K562 (cell line): ENCODE results near the gene PALLD. TPM values are rescaled to one million over a fixed set of nuclear protein-coding genes. Genes with fewer than 3 reads are reported as not detected.

Source experiments
- ATAC-seq: fragments of 200-7000 bp; cut with Tn5 transposase; 3 replicates; pipeline ENCODE4 v1.9.1; 2020; ENCODE audit warnings: moderate library complexity
- BruUV-seq: library from RNA; stranded (reverse); fragments of 400-500 nt; replicated peaks from 2 replicates; lab custom pipeline; 2021; lab: Mats Ljungman, UMichigan
- CTCF ChIA-PET: fragments of 300-600 bp; formaldehyde crosslinking; extraction: SDS; loops from one replicate; lab custom pipeline; 2021; ENCODE audit warnings: low intra/inter-chr PET ratio; lab: Yijun Ruan, JAX
- POLR2A ChIA-PET: fragments of 300-600, 350-650 bp; sonication (Branson Sonifier 250); formaldehyde crosslinking; extraction: SDS; loops from one replicate; lab custom pipeline; 2021; ENCODE audit warnings: antibody characterized with exemption, inconsistent platforms; lab: Yijun Ruan, JAX
- DNase-seq, 4 experiments: peaks; one replicate each; pipeline versions ENCODE4 v3.0.0 to v3.0.0-alpha.2; 2011 to 2018; ENCODE audit warnings: low spot score in 3 of 4, mixed read lengths in 3 of 4; ENCODE audit errors: extremely low read depth in 1 of 4
- FAIRE-seq: peaks from 2 replicates; lab custom pipeline; 2011; peaks lifted over from hg19 to GRCh38; lab: Jason Lieb, UNC
- H2AFZ ChIP-seq: 2 replicates; pipeline ENCODE4 v1.6.0; 2011; ENCODE audit warnings: low read depth, low read length, control low read depth, inconsistent platforms
- H3K27ac ChIP-seq: fragments of 200-600 bp; 3 replicates; pipeline ENCODE4 v1.8.0; 2011; ENCODE audit warnings: low read depth, mild to moderate bottlenecking, control low read depth, inconsistent platforms, low read length, moderate library complexity, mixed read lengths; ENCODE audit errors: extremely low read depth
- H3K27me3 ChIP-seq, 2 experiments: fragments of 300-600 bp in 1 of 2; 2 replicates in 1 of 2; 3 replicates in 1 of 2; pipeline versions ENCODE4 v1.6.0 to v1.8.0; 2011; ENCODE audit warnings: inconsistent platforms in 2 of 2, low read length in 2 of 2, mild to moderate bottlenecking in 1 of 2, mixed read lengths in 1 of 2, moderate library complexity in 1 of 2; ENCODE audit not compliant: control insufficient read depth in 2 of 2, insufficient read depth in 2 of 2
- H3K36me3 ChIP-seq: fragments of 300-600 bp; 3 replicates; pipeline ENCODE4 v1.8.0; 2011; ENCODE audit warnings: mild to moderate bottlenecking, low read length, inconsistent platforms; ENCODE audit not compliant: control insufficient read depth, insufficient read depth
- H3K4me1 ChIP-seq, 2 experiments: fragments of 200-600 bp in 1 of 2; replicated peaks in 1 of 2; 2 replicates in 1 of 2; 3 replicates in 1 of 2; pipeline versions ENCODE4 v1.5.1 to v1.8.0; 2011; ENCODE audit warnings: inconsistent platforms in 2 of 2, low read length in 2 of 2, mild to moderate bottlenecking in 1 of 2, mixed read lengths in 1 of 2, moderate library complexity in 1 of 2; ENCODE audit not compliant: control insufficient read depth in 2 of 2, insufficient read depth in 2 of 2
- H3K4me2 ChIP-seq: 2 replicates; pipeline ENCODE4 v1.6.1; 2011; ENCODE audit warnings: low read length, control low read depth, inconsistent platforms, mixed read lengths; ENCODE audit not compliant: insufficient read depth
- H3K4me3 ChIP-seq: fragments of 200-600 bp; sonication (generic), shearing (Covaris generic); 2 replicates; pipeline ENCODE4 v1.5.1; 2016; ENCODE audit warnings: control low read depth, inconsistent platforms
- H3K79me2 ChIP-seq: fragments of 200-600 bp; 3 replicates; pipeline ENCODE4 v1.8.0; 2011; ENCODE audit warnings: low read length, inconsistent platforms; ENCODE audit not compliant: control insufficient read depth, insufficient read depth
- H3K9ac ChIP-seq, 2 experiments: 2 replicates each; pipeline versions ENCODE4 v1.6.0 to v1.6.1; 2011; ENCODE audit warnings: low read depth in 2 of 2, low read length in 2 of 2, control low read depth in 1 of 2, inconsistent platforms in 1 of 2, mild to moderate bottlenecking in 1 of 2, mixed read lengths in 1 of 2; ENCODE audit not compliant: insufficient read depth in 1 of 2
- H3K9me1 ChIP-seq: one replicate; pipeline ENCODE4 v1.6.0; 2011; ENCODE audit warnings: inconsistent platforms, mild to moderate bottlenecking, low read length, moderate library complexity; ENCODE audit not compliant: control insufficient read depth, insufficient read depth
- H3K9me3 ChIP-seq: replicated peaks from 2 replicates; pipeline ENCODE4 v1.5.1; 2011; ENCODE audit warnings: low read depth, low read length, inconsistent platforms; ENCODE audit not compliant: control insufficient read depth, insufficient read depth
- H4K20me1 ChIP-seq: replicated peaks from 2 replicates; pipeline ENCODE4 v1.6.1; 2011; ENCODE audit warnings: low read length, inconsistent platforms, mixed read lengths; ENCODE audit not compliant: control insufficient read depth, insufficient read depth
- CHCHD3 ChIP-seq: fragments of 250-450 bp; sonication (Bioruptor Pico); IDR thresholded peaks from 2 replicates; pipeline ENCODE4 v2.1.2; 2022; ENCODE audit warnings: mild to moderate bottlenecking
- HDAC6 ChIP-seq: IDR thresholded peaks from 2 replicates; pipeline ENCODE4 v1.6.1; 2012; ENCODE audit warnings: low read depth, mild to moderate bottlenecking, control low read depth, inconsistent platforms, low read length, moderate library complexity
- MEIS2 ChIP-seq: fragments of 450-650 bp; IDR thresholded peaks from 2 replicates; pipeline ENCODE4 v1.6.1; 2014; ENCODE audit warnings: mild to moderate bottlenecking; ENCODE audit not compliant: partially characterized antibody
- NCOA2 ChIP-seq, 2 experiments: fragments of 450-650 bp; IDR thresholded peaks; 2 replicates each; pipeline ENCODE4 v1.6.1; 2018; ENCODE audit warnings: mild to moderate bottlenecking in 2 of 2, moderate library complexity in 1 of 2; ENCODE audit not compliant: partially characterized antibody in 2 of 2
- SOX6 ChIP-seq: fragments of 450-650 bp; IDR thresholded peaks from 2 replicates; pipeline ENCODE4 v1.6.1; 2014; ENCODE audit warnings: mild to moderate bottlenecking
- TSHZ1 ChIP-seq: fragments of 250-450 bp; sonication (Bioruptor Pico); IDR thresholded peaks from 2 replicates; pipeline ENCODE4 v1.4.0; 2020; ENCODE audit warnings: mild to moderate bottlenecking, moderate library complexity
- ZKSCAN1 ChIP-seq: fragments of 150-350 bp; IDR thresholded peaks from 2 replicates; pipeline ENCODE4 v1.6.1; 2016; ENCODE audit warnings: low read depth, low read length
- ZNF764 ChIP-seq: fragments of 250-450 bp; sonication (Bioruptor Pico); IDR thresholded peaks from 2 replicates; pipeline ENCODE4 v1.4.0; 2020; ENCODE audit warnings: low read depth, mild to moderate bottlenecking, moderate library complexity
- ZNF780A ChIP-seq: fragments of 250-450 bp; sonication (Bioruptor Pico); IDR thresholded peaks from 2 replicates; pipeline ENCODE4 v1.5.0; 2021; ENCODE audit warnings: mild to moderate bottlenecking
- WGBS: fragments of 100-300 bp; shearing (Covaris generic); methylation state at CpG from one replicate; pipeline ENCODE4 v1.1.6; 2016; ENCODE audit warnings: low coverage, mixed read lengths; ENCODE audit not compliant: insufficient coverage; ENCODE audit errors: missing lambda C conversion rate; 5-methylcytosine and 5-hydroxymethylcytosine counted together
- in situ Hi-C: fragments of 300-500 bp; cut with MboI; formaldehyde crosslinking; loops from 4 replicates; pipeline ENCODE4 v1.15.0; 2018; ENCODE audit warnings: inconsistent platforms, mixed read lengths
- intact Hi-C: fragments of 100-400 bp; cut with micrococcal nuclease; formaldehyde crosslinking; loops from 2 replicates; pipeline ENCODE4 v1.14.2; 2022
- polyA plus RNA-seq, 8 experiments: library from polyadenylated mRNA; depleted of rRNA in 4 of 8; stranded (reverse) in 5 of 8; unstranded in 3 of 8; fragments of >200 nt; fragmentation: Nextera tagmentation in 2 of 8; fragmentation: Illumina TruSeq in 1 of 8; extraction: Ambion mirVana in 2 of 8; extraction: Trizol in 1 of 8; gene quantifications; 2 replicates each; pipeline versions ENCODE4 v1.2.1 to v1.2.3, GENCODE V29; 2011 to 2014; ENCODE audit warnings: inconsistent platforms in 1 of 8, missing spikeins in 1 of 8
- total RNA-seq, 7 experiments: library from RNA; depleted of rRNA in 6 of 7; stranded (reverse); fragments of >200 nt in 6 of 7; fragmentation: Illumina TruSeq in 2 of 7; extraction: Trizol in 2 of 7; gene quantifications; 2 replicates each; pipeline versions ENCODE4 v1.2.1 to v1.2.3, GENCODE V29; 2011 to 2021; ENCODE audit warnings: low replicate concordance in 1 of 7

PALLD gene
- total and polyA plus RNA-seq, 9 of the 15 experiments (the other 6 are each of a cell fraction or from before 2014, with no cell fraction given) = 0.01 to 0.35 (median 0.06) TPM; not detected in 3

DNA sequence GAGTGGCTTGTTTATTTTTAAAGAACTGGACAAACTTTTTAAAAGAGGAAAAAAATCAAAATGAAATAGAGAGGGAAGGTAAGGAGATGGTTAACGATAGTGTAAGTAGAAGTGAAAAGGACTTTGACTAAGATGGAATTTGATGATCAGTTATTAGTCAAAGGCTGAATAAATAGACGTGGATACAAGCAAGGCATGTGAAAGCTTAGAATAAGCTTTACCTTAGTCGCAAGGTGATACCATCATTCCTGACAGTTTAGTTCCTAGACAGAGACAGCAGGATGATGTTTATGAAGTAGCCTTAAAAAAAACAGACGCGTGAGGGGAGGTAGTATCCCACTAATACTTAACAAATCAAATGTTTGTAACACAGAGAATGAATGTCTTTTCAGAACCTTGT is 97.3 kb downstream of the PALLD start:
- ChIA-PET CTCF (no interaction called here), POLR2A (no interaction called here)
- DNase-seq (no peak), FAIRE-seq (no peak), ATAC-seq (no peak)
- no peaks in the 10 kb centered on the region for H3K27me3 ChIP-seq
- no peak overlapping the region for H3K9ac ChIP-seq
- H3K9me3 ChIP-seq = no peaks in the 10 kb centered on the region
- no peak overlapping the region for H3K27ac ChIP-seq
- no peaks in the 10 kb centered on the region for H3K4me1 ChIP-seq
- H3K4me3 ChIP-seq = no peak overlapping the region
- intact Hi-C loops = no loop called here
- no peaks in the 10 kb centered on the region for H3K79me2 ChIP-seq
- H3K36me3 ChIP-seq = no peaks in the 10 kb centered on the region
- in situ Hi-C loops = no loop called here
- H3K4me2 ChIP-seq = no peak overlapping the region
- 2% methylated on average over 5 of the region's 5 CpGs for WGBS
- no TSS peak for BruUV-seq
- no peaks in the 10 kb centered on the region for H4K20me1 ChIP-seq
- H2AFZ ChIP-seq = no peak overlapping the region
- TF ChIP-seq NCOA2 (IDR thresholded peaks at IDR 0.05; ENCODE audit: partially characterized antibody in 2 of 2) = no peak
- no peak for TF ChIP-seq MEIS2
- no peak for TF ChIP-seq SOX6
- no peak for TF ChIP-seq ZNF780A (CRISPR knock-in tag)
- no peak for TF ChIP-seq TSHZ1 (CRISPR knock-in tag)
- TF ChIP-seq ZNF764 (CRISPR knock-in tag) = no peak
- no peak for TF ChIP-seq CHCHD3 (CRISPR knock-in tag)
- no peak for TF ChIP-seq HDAC6
- no peak for TF ChIP-seq ZKSCAN1
- no peaks in the 10 kb centered on the region for H3K9me1 ChIP-seq
